CD4-positive, alpha-beta T cell treated with Interleukin-4 for 4 hours (primary cell): ENCODE results near the gene SYNGR4.
"Not testable (repeated sequence)": the region's sequence is repeated elsewhere in the genome, so short reads cannot be mapped to it uniquely, and the experiment has no call there.

ENCODE experiments used
- DNase-seq: peaks from one replicate; pipeline ENCODE4 v3.0.0-alpha.2; 2020

SYNGR4 gene

GRCh38 chr19:48342414-48342738 lies 21.8 kb upstream of the SYNGR4 start:
- DNase-seq, result no peak

- no peak for DNase-seq
Measured at GRCh38 chr19:48342841-48343540, 21.2 kb upstream of the SYNGR4 start.

DNA sequence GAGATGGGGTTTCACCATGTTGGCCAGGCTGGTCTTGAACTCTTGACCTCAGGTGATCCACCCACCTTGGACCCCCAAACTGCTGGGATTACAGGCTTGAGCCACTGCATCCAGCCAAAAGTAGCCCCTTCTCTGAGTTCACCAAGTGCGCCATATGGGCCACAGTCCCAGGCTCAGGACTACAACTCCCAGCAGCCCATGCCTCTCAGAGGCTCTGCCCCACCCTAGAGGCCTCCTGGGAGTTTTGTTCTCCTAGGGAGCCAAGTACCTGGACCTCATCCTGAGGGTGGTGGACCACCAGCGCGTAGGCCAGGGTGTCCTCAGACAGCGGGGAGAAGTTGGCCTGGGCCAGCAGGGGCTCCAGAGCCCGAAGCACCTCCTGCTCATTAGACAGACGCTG lies 19.3 kb upstream of the SYNGR4 start:
- DNase-seq, result no peak

DNA sequence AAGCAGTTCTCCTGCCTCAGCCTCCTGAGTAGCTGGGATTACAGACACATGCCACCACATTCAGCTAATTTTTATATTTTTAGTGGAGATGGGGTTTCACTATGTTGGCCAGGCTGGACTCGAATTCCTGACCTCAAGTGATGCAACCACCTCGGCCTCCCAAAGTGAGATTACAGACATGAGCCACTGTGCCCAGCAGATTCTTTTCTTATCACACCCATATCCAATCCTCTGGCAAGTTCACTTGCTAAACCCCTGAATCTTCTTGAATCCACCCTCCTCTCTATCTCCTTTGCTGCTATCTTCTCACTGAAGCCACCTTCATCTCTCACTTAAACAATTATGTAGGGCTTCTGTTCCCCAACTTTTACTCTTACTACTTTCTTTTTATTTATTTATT lies 18.0 kb upstream of the SYNGR4 start:
- DNase-seq, result no peak

DNA sequence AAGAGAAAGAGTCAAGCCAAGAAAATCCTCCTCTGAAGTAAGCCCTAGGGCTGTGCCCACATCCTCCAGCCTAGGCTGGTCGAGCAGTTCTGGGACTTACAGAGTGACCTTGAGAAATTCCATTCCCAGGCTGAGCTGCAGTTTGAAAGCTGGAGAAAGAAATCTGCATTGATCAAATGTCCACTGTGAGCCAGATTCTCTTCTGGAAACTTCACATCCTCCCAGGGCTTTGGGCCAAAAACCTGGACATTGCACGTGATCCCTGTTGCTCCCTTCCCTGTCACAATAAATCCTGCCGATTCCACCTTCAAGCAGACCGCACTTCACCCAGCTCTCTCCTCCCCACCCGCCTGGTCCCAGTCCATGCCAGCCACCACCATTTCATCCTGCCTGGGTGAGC lies 16.1 kb upstream of the SYNGR4 start:
- DNase-seq, result no peak

GRCh38 chr19:48348737-48349136 lies 15.4 kb upstream of the SYNGR4 start:
- DNase-seq, result no peak

DNA sequence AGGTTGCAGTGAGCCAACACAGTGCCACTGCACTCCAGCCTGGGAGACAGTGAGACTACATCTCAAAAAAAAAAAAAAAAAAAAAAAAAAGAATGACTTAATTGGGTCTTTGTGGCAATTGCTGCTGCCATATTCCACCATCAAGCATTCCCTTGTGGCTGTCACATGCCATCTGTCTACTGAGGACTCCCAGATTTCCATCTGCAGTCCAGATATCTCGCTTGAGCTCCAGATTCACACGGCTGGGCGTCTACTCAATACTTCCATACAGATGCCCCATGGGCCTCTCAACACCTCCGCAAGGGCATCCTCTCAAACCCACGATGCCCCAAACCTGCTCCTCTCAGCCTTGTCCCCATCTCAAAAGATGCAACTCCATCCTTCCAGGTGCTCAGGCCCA lies 13.3 kb upstream of the SYNGR4 start:
- no peak for DNase-seq

GRCh38 chr19:48351341-48351752 lies 12.8 kb upstream of the SYNGR4 start:
- peak; percentile 70 for DNase-seq

DNA sequence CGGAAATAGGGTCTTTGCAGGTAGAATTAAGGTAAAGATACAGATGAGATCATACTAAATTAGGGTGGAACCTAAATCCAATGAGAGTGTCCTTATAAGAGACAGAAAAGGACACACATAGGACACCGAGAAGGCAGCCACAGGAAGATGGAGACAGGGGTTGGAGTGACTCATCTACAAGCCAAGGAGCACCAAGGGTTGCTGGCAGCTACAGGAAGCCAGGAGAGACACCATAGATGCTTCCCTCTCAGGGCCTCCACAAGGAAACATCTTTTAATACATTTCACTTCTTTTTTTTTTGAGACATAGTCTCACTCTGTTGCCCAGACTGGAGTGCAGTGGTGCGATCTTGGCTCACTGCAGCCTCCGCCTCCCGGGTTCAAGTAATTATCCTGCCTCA lies 10.5 kb upstream of the SYNGR4 start:
- DNase-seq, result no peak

DNA sequence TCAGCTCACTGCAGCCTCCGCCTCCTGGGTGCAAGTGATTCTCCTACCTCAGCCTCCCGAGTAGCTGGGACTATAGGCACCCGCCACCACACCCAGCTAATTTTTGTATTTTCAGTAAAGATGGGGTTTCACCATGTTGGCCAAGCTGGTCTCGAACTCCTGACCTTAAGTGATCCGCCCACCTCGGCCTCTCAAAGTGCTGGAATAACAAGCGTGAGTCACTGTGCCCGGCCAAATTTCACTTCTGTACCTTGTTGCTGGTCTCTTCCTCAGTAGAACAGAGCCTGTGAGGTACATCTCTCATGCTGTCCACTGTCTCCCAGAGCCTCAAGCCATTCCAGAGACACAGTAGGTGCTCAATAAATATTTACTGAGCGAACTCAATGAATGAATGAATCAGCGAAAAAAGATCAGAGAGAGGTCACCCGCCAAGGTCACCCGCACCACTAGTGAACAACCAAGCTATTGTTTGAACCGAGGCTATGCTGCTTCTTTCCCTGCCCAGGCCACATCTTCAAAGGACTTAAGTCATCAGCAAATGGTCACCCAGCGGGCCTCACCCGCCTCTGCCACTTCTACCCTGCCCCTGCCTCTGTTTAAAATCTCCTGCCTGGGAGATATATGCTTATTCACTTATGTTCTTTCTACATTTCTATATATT lies 9.7 kb upstream of the SYNGR4 start:
- DNase-seq, result no peak

- DNase-seq, result no peak
Measured at GRCh38 chr19:48355365-48355954, 8.7 kb upstream of the SYNGR4 start.

GRCh38 chr19:48359123-48359522 lies 5.0 kb upstream of the SYNGR4 start:
- DNase-seq, result no peak

GRCh38 chr19:48361912-48362311 lies 2.3 kb upstream of the SYNGR4 start:
- DNase-seq, result no peak

GRCh38 chr19:48362716-48363499 lies 1.3 kb upstream of the SYNGR4 start:
- DNase-seq, result peak; percentile 87

GRCh38 chr19:48363500-48363809 lies 712 bp upstream of the SYNGR4 start:
- DNase-seq, result no peak

DNA sequence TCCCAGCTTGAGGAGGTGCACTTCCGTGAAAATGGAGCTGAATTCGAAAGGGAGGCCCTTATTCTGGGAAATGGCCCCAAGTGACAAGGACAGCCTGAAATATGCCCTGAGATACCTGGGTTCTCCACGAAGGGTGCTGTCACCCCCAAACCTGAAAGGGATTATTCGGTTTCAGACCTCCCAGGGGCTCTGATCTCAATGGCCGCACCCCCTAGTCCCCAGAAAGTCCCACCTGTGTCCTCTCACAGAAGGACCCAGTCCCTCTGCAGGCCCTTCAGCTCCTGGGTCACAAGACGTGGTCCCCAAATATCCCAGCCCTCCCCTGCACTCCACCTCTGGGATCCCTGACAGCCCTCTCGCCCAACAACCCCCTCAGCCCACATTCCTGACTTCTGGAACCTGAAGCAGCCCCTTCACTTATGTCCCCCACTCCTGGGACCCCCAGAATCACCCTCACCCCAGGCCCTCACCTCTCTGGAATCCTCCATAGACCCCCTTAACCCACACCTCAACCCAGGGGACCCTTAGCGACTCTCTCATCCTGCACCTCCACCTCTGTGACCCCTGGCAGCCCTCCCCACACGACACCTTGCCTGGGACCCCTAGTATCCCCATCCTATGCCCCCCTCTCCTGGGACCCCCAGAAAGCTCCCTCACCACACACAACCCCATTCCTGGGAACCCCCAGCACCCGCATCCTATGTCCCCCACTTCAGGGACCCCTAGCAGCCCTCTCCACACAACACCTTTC lies 606 bp downstream of the SYNGR4 start:
- no peak for DNase-seq

- DNase-seq, result no peak
Measured at GRCh38 chr19:48365602-48366001, 1.4 kb downstream of the SYNGR4 start.

- DNase-seq, result no peak
Measured at GRCh38 chr19:48367855-48368254, 3.7 kb downstream of the SYNGR4 start.

DNA sequence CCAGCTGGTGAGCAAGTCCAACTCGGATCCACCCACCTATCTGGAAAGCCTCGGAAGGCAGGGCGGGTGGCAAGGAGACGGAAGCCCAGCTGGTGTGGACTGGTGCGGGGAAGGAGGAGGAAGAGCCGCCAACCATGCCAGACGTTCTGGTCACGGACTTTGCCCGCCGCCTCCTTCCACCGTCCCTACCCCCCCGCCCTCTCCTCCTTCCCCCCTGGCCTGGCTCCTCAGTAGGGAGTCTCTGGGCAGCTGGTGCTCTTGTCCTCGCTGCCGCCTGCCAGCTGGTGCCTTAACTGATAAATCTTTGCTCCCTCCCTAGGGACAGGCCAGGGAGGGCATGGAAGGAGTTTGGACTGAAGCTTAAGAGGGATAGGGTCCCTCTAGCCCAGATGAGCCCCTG lies 4.8 kb downstream of the SYNGR4 start:
- no peak for DNase-seq

GRCh38 chr19:48370955-48371354 lies 6.8 kb downstream of the SYNGR4 start:
- no peak for DNase-seq

DNA sequence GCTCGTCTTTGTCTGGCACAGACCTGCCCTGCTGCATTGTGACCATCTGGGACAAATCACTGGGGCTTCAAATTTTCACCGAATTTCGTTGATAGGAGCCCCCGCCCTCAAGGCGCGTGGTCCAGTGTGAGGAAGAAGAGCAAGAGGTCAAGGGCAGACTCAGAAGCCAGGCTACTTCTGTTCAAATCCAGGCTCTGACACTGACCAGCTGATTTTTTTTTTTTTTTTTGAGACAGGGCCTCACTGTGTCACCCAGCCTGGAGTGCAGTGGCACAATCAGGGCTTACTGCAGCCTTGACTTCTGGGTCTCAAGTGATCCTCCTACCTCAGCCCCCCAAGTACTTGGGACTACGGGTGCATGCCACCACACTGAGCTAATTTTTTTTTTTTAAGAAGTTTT lies 7.2 kb downstream of the SYNGR4 start:
- DNase-seq, result no peak

GRCh38 chr19:48371771-48372170 lies 7.6 kb downstream of the SYNGR4 start:
- not testable (repeated sequence) for DNase-seq

DNA sequence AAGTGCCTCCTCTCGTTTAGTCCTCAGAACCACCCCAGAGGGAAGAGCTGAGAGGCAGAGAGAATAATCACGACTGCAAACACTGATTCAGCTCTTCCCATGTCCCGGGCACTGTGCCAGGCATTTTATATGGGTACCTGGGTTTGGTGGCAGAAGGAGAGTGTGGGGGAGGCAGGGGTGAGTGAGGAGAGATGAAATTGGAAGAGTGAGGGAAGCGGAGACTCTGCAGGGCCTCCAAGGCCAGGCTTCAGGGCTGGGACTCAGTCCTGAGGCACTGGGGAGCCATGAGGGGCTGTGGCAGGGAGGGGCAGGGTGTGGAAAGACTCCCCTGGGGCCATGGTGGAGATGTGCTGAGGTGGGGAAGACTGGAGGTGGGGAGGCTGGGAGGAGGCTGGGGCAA lies 8.7 kb downstream of the SYNGR4 start:
- no peak for DNase-seq
